CD4-positive, CD25-positive, alpha-beta regulatory T cell (primary cell): ENCODE data around the gene HPN. TPM values are rescaled to one million over a fixed set of nuclear protein-coding genes. Genes with fewer than 3 reads are reported as not detected.

Experiments
- ATAC-seq, 2 donors: fragments of 150-1000 bp; cut with Tn5 transposase; one replicate each; pipeline ENCODE4 v1.10.0; 2021; ENCODE audit warnings: low read depth in 2 of 2, moderate number of reproducible peaks in 2 of 2, moderate library complexity in 1 of 2
- DNase-seq, 3 donors: peaks; one replicate each; pipeline versions ENCODE4 v3.0.0 to v3.0.0-alpha.2; 2012 to 2022; ENCODE audit warnings: mixed read lengths in 1 of 3
- H3K27ac ChIP-seq: one replicate; pipeline ENCODE4 v1.7.0; 2013; ENCODE audit warnings: mild to moderate bottlenecking, low read length; ENCODE audit not compliant: insufficient read depth, poor library complexity, severe bottlenecking
- H3K27me3 ChIP-seq: one replicate; pipeline ENCODE4 v1.7.0; 2013; ENCODE audit warnings: low read length; ENCODE audit not compliant: control insufficient read depth, insufficient read depth
- H3K36me3 ChIP-seq: one replicate; pipeline ENCODE4 v1.7.0; 2013; ENCODE audit warnings: mild to moderate bottlenecking, low read length, moderate library complexity; ENCODE audit not compliant: control insufficient read depth, insufficient read depth
- H3K4me1 ChIP-seq: 2 replicates; pipeline ENCODE4 v1.7.0; 2013; ENCODE audit warnings: mild to moderate bottlenecking, low read length; ENCODE audit not compliant: insufficient read depth, control insufficient read depth, poor library complexity, severe bottlenecking
- H3K4me3 ChIP-seq: one replicate; pipeline ENCODE4 v1.7.0; 2013; ENCODE audit warnings: low read depth, mild to moderate bottlenecking, low read length, moderate library complexity
- H3K9me3 ChIP-seq, 2 experiments: 1 replicate in 1 of 2; 2 replicates in 1 of 2; pipeline ENCODE4 v1.7.0; 2013; ENCODE audit warnings: low read length in 2 of 2, mild to moderate bottlenecking in 1 of 2, moderate library complexity in 1 of 2; ENCODE audit not compliant: control insufficient read depth in 2 of 2
- H3K27ac Mint-ChIP-seq, 3 donors: one replicate each; pipeline ENCODE4 v1.8.0; 2020 to 2022; ENCODE audit warnings: mild to moderate bottlenecking in 3 of 3, mixed read lengths in 3 of 3, moderate library complexity in 2 of 3
- H3K27me3 Mint-ChIP-seq: one replicate; pipeline ENCODE4 v1.8.0; 2022; ENCODE audit warnings: mild to moderate bottlenecking, mixed read lengths
- H3K36me3 Mint-ChIP-seq: one replicate; pipeline ENCODE4 v1.8.0; 2020; ENCODE audit warnings: mixed read lengths
- H3K4me1 Mint-ChIP-seq, 4 donors: one replicate each; pipeline ENCODE4 v1.8.0; 2020 to 2022; ENCODE audit warnings: mixed read lengths in 4 of 4, mild to moderate bottlenecking in 1 of 4
- H3K4me3 Mint-ChIP-seq, 4 donors: one replicate each; pipeline ENCODE4 v1.8.0; 2020 to 2022; ENCODE audit warnings: mild to moderate bottlenecking in 4 of 4, mixed read lengths in 4 of 4, moderate library complexity in 3 of 4
- H3K9me3 Mint-ChIP-seq, 7 donors: one replicate each; pipeline ENCODE4 v1.8.0; 2020 to 2022; ENCODE audit warnings: mixed read lengths in 7 of 7, mild to moderate bottlenecking in 3 of 7, moderate library complexity in 2 of 7
- polyA plus RNA-seq, 4 donors: library from polyadenylated mRNA; unstranded; fragments of 300-500 nt; fragmentation: Illumina TruSeq; gene quantifications; one replicate each; pipeline ENCODE4 v1.2.3, GENCODE V29; 2021
- total RNA-seq: library from RNA; stranded (reverse); gene quantifications from one replicate; pipeline ENCODE4 v1.2.3, GENCODE V29; 2022

The HPN gene
- total and polyA plus RNA-seq, 5 donors from 2014 or later = 0.54 to 0.70 TPM; not detected in 3

DNA sequence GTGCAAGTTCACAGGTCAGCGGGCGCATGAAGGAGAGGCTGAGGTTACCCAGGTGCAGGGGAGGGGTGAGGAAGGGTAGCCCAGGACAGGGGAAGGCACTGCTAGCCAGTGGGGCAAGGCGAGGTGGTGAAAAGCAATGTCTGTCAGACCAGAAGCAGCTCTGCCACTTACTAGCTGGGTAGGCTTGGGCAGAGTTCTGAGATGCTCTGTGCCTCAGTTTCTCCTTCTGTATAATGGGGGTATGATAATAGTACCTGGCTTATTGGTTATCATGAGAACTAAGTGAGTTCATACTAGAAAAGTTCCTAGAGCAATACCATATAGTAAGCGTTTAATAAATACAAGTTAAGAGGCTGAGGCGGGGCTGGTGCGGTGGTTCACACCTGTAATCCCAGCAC, 25.6 kb upstream of the HPN start:
- no peaks in the 10 kb centered on the region for H3K27me3 Mint-ChIP-seq
- Histone ChIP-seq H3K36me3 (peaks cover 57% of the 10 kb centered on the region), H3K27ac (peak overlapping the region; percentile 81), H3K9me3 (no peaks in the 10 kb centered on the region), H3K4me1 (peaks cover 50% of the 10 kb centered on the region), H3K27me3 (no peaks in the 10 kb centered on the region), H3K4me3 (no peak overlapping the region)
- H3K4me1 Mint-ChIP-seq = peaks cover 6 to 62% (median 37%) of the 10 kb centered on the region in 4 donors
- peaks cover 55% of the 10 kb centered on the region for H3K36me3 Mint-ChIP-seq
- H3K9me3 Mint-ChIP-seq = no peaks in the 10 kb centered on the region
- no peak for ATAC-seq
- H3K27ac Mint-ChIP-seq = peak overlapping the region; percentile 95 to 97 (median 96)
- no peak for DNase-seq
- H3K4me3 Mint-ChIP-seq = peak overlapping the region in 1 of 4 donors; percentile 44

- Mint-ChIP-seq H3K4me3 (peak overlapping the region in 2 of 4 donors; percentile 45 to 81), H3K27ac (peak overlapping the region; percentile 49 to 93 (median 81)), H3K27me3 (no peaks in the 10 kb centered on the region), H3K36me3 (peaks cover 51% of the 10 kb centered on the region), H3K9me3 (no peaks in the 10 kb centered on the region), H3K4me1 (peaks cover 6 to 53% (median 26%) of the 10 kb centered on the region in 4 donors)
- Histone ChIP-seq H3K4me1 (peaks cover 35% of the 10 kb centered on the region), H3K27ac (no peak overlapping the region), H3K36me3 (peaks cover 63% of the 10 kb centered on the region), H3K9me3 (no peaks in the 10 kb centered on the region), H3K27me3 (no peaks in the 10 kb centered on the region), H3K4me3 (no peak overlapping the region)
- no peak for ATAC-seq
- no peak for DNase-seq
Observed at GRCh38 chr19:35017507-35017906, 24.0 kb upstream of the HPN start.

DNA sequence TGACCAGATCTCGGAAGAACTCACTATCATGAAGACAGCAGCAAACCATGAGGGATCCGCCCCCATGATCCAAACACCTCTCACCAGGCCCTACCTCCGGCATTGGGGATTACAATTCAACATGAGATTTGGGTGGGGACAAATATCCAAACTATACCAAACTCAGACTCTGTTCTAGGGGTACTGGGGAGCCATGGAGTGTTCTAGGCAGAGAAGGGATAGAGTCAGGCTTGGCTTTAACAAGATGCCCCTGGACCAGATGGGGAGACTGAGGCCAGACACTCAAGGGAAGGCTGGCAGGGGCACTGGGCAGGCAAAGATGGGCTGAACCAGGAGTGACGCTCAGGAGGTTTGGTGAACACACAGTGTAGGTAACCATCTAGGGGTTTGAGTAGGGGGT, 23.1 kb upstream of the HPN start:
- DNase-seq = no peak
- peaks cover 71% of the 10 kb centered on the region for H3K36me3 ChIP-seq
- Mint-ChIP-seq H3K4me3 (no peak overlapping the region), H3K27ac (peak overlapping the region; percentile 49 to 87 (median 61)), H3K27me3 (no peaks in the 10 kb centered on the region), H3K9me3 (no peaks in the 10 kb centered on the region), H3K36me3 (peaks cover 48% of the 10 kb centered on the region), H3K4me1 (peaks cover 6 to 44% (median 19%) of the 10 kb centered on the region in 4 donors)
- H3K4me3 ChIP-seq = no peak overlapping the region
- ATAC-seq = no peak
- no peaks in the 10 kb centered on the region for H3K27me3 ChIP-seq
- H3K27ac ChIP-seq = no peak overlapping the region
- H3K9me3 ChIP-seq = no peaks in the 10 kb centered on the region
- H3K4me1 ChIP-seq = peaks cover 26% of the 10 kb centered on the region

DNA sequence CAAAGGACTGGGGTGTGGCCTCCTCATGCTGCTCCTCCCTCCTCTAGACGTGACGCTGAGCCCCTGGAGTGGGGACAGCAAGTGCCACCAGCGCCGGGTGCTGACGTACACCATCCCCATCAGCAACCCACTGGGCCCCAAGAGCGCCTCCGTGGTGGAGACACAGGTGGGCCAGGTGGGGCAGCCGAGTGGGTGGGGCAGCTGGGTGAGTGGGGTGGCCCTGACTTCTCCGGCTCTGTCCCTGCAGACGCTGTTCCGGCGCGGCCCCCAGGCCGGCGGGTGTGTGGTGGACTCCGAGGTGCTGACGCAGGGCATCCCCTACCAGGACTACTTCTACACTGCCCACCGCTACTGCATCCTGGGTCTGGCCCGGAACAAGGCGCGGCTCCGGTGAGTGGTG, 22.4 kb upstream of the HPN start:
- no peak for ATAC-seq
- Mint-ChIP-seq H3K27ac (peak overlapping the region in 1 of 3 donors; percentile 75), H3K4me1 (peaks cover 6 to 37% (median 13%) of the 10 kb centered on the region in 4 donors), H3K27me3 (no peaks in the 10 kb centered on the region), H3K36me3 (peaks cover 50% of the 10 kb centered on the region), H3K4me3 (no peak overlapping the region), H3K9me3 (no peaks in the 10 kb centered on the region)
- Histone ChIP-seq H3K27me3 (no peaks in the 10 kb centered on the region), H3K27ac (no peak overlapping the region), H3K4me3 (no peak overlapping the region), H3K4me1 (peaks cover 18% of the 10 kb centered on the region), H3K9me3 (no peaks in the 10 kb centered on the region), H3K36me3 (peaks cover 79% of the 10 kb centered on the region)
- DNase-seq = no peak

GRCh38 chr19:35021016-35021415, 20.5 kb upstream of the HPN start:
- peaks cover 37% of the 10 kb centered on the region for H3K36me3 Mint-ChIP-seq
- H3K4me1 Mint-ChIP-seq = peaks cover 0 to 18% (median 3%) of the 10 kb centered on the region in 4 donors
- Histone ChIP-seq H3K4me3 (no peak overlapping the region), H3K4me1 (no peaks in the 10 kb centered on the region), H3K36me3 (peaks cover 84% of the 10 kb centered on the region), H3K27me3 (no peaks in the 10 kb centered on the region), H3K27ac (no peak overlapping the region), H3K9me3 (no peaks in the 10 kb centered on the region)
- DNase-seq = no peak
- no peaks in the 10 kb centered on the region for H3K9me3 Mint-ChIP-seq
- no peak for ATAC-seq
- no peaks in the 10 kb centered on the region for H3K27me3 Mint-ChIP-seq
- peak overlapping the region in 2 of 3 donors; percentile 37 to 82 for H3K27ac Mint-ChIP-seq
- no peak overlapping the region for H3K4me3 Mint-ChIP-seq

DNA sequence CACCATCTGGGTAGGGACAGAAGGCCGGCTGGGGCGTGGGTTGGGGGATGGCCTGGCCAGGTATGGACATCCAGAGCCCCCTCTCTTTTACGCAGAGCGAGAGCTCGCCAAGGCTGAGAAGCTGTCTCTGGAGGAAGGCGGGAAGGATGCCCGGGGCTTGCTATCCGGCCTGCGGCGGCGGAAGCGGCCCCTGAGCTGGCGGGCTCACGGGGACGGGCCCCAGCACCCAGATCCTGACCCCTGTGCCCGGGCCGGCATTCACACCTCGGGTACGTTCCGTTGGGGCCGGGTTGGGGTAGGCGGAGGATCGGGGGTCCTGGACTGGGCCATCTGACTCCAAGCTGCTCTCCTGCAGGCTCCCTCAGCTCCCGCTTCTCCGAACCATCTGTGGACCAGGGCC, 19.9 kb upstream of the HPN start:
- H3K36me3 Mint-ChIP-seq = peaks cover 38% of the 10 kb centered on the region
- DNase-seq = no peak
- H3K36me3 ChIP-seq = peaks cover 88% of the 10 kb centered on the region

DNA sequence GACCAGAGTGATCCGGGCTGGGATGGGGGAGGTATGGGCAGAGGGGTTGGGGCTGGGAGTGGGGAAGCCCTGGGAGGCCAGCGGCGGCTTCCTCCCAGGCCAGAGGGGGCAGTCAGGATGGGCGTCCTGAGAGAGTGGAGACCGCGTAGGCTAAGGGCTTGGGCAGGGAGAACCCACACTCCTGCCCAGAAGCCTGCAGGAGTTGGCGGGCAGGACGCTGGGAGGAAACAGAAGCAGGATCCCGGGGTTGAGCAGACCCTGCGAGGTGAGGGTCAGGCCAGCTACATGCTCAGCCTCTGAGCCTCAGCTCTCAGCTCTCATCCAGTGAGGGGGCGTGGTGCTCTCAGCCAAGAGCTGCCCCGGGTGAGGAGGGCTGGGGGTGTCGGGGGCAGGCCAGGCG, 19.1 kb upstream of the HPN start:
- Histone ChIP-seq H3K4me1 (no peaks in the 10 kb centered on the region), H3K4me3 (no peak overlapping the region), H3K9me3 (no peaks in the 10 kb centered on the region), H3K27me3 (no peaks in the 10 kb centered on the region), H3K36me3 (peaks cover 84% of the 10 kb centered on the region), H3K27ac (no peak overlapping the region)
- H3K27me3 Mint-ChIP-seq = no peaks in the 10 kb centered on the region
- peaks cover 0 to 12% (median 1%) of the 10 kb centered on the region in 4 donors for H3K4me1 Mint-ChIP-seq
- no peaks in the 10 kb centered on the region for H3K9me3 Mint-ChIP-seq
- DNase-seq (no peak), ATAC-seq (no peak)
- H3K4me3 Mint-ChIP-seq = no peak overlapping the region
- H3K27ac Mint-ChIP-seq = no peak overlapping the region
- H3K36me3 Mint-ChIP-seq = peaks cover 39% of the 10 kb centered on the region

More for the DNA sequence above, 19.9 kb upstream of the HPN start:
- H3K9me3 Mint-ChIP-seq = no peaks in the 10 kb centered on the region
- Histone ChIP-seq H3K9me3 (no peaks in the 10 kb centered on the region), H3K27ac (no peak overlapping the region), H3K4me3 (no peak overlapping the region), H3K27me3 (no peaks in the 10 kb centered on the region), H3K4me1 (no peaks in the 10 kb centered on the region)
- no peaks in the 10 kb centered on the region for H3K27me3 Mint-ChIP-seq
- H3K4me1 Mint-ChIP-seq = peaks cover 0 to 16% (median 3%) of the 10 kb centered on the region in 4 donors
- H3K27ac Mint-ChIP-seq = no peak overlapping the region
- H3K4me3 Mint-ChIP-seq = no peak overlapping the region
- ATAC-seq = no peak

GRCh38 chr19:35023428-35023827, 18.1 kb upstream of the HPN start:
- peaks cover 36% of the 10 kb centered on the region for H3K36me3 Mint-ChIP-seq
- DNase-seq = no peak
- no peak overlapping the region for H3K4me3 ChIP-seq
- no peak overlapping the region for H3K27ac ChIP-seq
- peaks cover 75% of the 10 kb centered on the region for H3K36me3 ChIP-seq
- H3K9me3 ChIP-seq = no peaks in the 10 kb centered on the region
- peaks cover 0 to 10% (median under 1%) of the 10 kb centered on the region in 4 donors for H3K4me1 Mint-ChIP-seq
- H3K9me3 Mint-ChIP-seq = no peaks in the 10 kb centered on the region
- H3K4me3 Mint-ChIP-seq = no peak overlapping the region
- no peaks in the 10 kb centered on the region for H3K27me3 Mint-ChIP-seq
- H3K27ac Mint-ChIP-seq = no peak overlapping the region
- H3K4me1 ChIP-seq = no peaks in the 10 kb centered on the region
- no peaks in the 10 kb centered on the region for H3K27me3 ChIP-seq
- no peak for ATAC-seq
